CD4-positive, alpha-beta memory T cell (primary cell): Measurements from ENCODE around the gene MT1B. TPM values are rescaled to one million over a fixed set of nuclear protein-coding genes. Genes with fewer than 3 reads are reported as not detected.

Experiments used
- CTCF ChIA-PET: fragments of 350-600 bp; sonication (Branson Sonifier 250); formaldehyde crosslinking; loops from one replicate; lab custom pipeline; 2021; ENCODE audit warnings: inconsistent platforms; ENCODE audit not compliant: partially characterized antibody; lab: Charles Lee
- POLR2A ChIA-PET: fragments of 350-600 bp; sonication (Branson Sonifier 250); formaldehyde crosslinking; loops from one replicate; lab custom pipeline; 2021; ENCODE audit not compliant: partially characterized antibody; lab: Charles Lee
- DNase-seq, 5 donors: peaks; one replicate each; pipeline versions ENCODE4 v3.0.0 to v3.0.0-alpha.2; 2020 to 2022; ENCODE audit warnings: mixed read lengths in 1 of 5
- H3K27ac ChIP-seq: one replicate; pipeline ENCODE4 v1.7.0; 2013; ENCODE audit warnings: low read depth, low read length
- H3K27me3 ChIP-seq: 2 replicates; pipeline ENCODE4 v1.7.0; 2013; ENCODE audit warnings: mild to moderate bottlenecking, low read length, moderate library complexity; ENCODE audit not compliant: insufficient read depth
- H3K36me3 ChIP-seq: 2 replicates; pipeline ENCODE4 v1.7.0; 2013; ENCODE audit warnings: mild to moderate bottlenecking, low read length, moderate library complexity; ENCODE audit not compliant: insufficient read depth
- H3K4me1 ChIP-seq: 2 replicates; pipeline ENCODE4 v1.7.0; 2013; ENCODE audit warnings: mild to moderate bottlenecking, low read length, moderate library complexity; ENCODE audit not compliant: insufficient read depth
- H3K4me3 ChIP-seq, 2 donors: one replicate each; pipeline ENCODE4 v1.7.0; 2013; ENCODE audit warnings: low read length in 2 of 2, mild to moderate bottlenecking in 1 of 2
- H3K9me3 ChIP-seq, 2 donors: one replicate each; pipeline ENCODE4 v1.7.0; 2013; ENCODE audit warnings: low read length in 2 of 2, control low read depth in 1 of 2; ENCODE audit not compliant: control insufficient read depth in 1 of 2
- H3K27ac Mint-ChIP-seq, 7 donors: one replicate each; pipeline ENCODE4 v1.8.0; 2020 to 2021; ENCODE audit warnings: mixed read lengths in 7 of 7, mild to moderate bottlenecking in 6 of 7, inconsistent platforms in 3 of 7, moderate library complexity in 3 of 7
- H3K27me3 Mint-ChIP-seq, 2 donors: one replicate each; pipeline ENCODE4 v1.8.0; 2020 to 2021; ENCODE audit warnings: mixed read lengths in 2 of 2
- H3K36me3 Mint-ChIP-seq, 2 donors: one replicate each; pipeline ENCODE4 v1.8.0; 2020 to 2021; ENCODE audit warnings: mixed read lengths in 2 of 2, inconsistent platforms in 1 of 2, mild to moderate bottlenecking in 1 of 2
- H3K4me1 Mint-ChIP-seq, 4 donors: one replicate each; pipeline ENCODE4 v1.8.0; 2020 to 2021; ENCODE audit warnings: mixed read lengths in 4 of 4, mild to moderate bottlenecking in 1 of 4
- H3K4me3 Mint-ChIP-seq, 8 donors: one replicate each; pipeline ENCODE4 v1.8.0; 2020 to 2021; ENCODE audit warnings: mixed read lengths in 8 of 8, mild to moderate bottlenecking in 7 of 8, moderate library complexity in 6 of 8, inconsistent platforms in 3 of 8
- H3K9me3 Mint-ChIP-seq, 8 donors: one replicate each; pipeline ENCODE4 v1.8.0; 2020 to 2021; ENCODE audit warnings: mixed read lengths in 8 of 8, mild to moderate bottlenecking in 5 of 8, inconsistent platforms in 3 of 8, moderate library complexity in 1 of 8
- intact Hi-C: fragments of 100-400 bp; cut with micrococcal nuclease; formaldehyde crosslinking; loops from one replicate; pipeline ENCODE4 v1.15.1; 2023
- polyA plus RNA-seq, 2 donors: library from polyadenylated mRNA; unstranded; fragments of 300-500 nt; fragmentation: Illumina TruSeq; gene quantifications; one replicate each; pipeline ENCODE4 v1.2.3, GENCODE V29; 2021
- total RNA-seq, 2 experiments: library from RNA; stranded (reverse); gene quantifications; one replicate each; pipeline ENCODE4 v1.2.3, GENCODE V29; 2021

MT1B gene
- total and polyA plus RNA-seq, 4 experiments from 2014 or later: not detected

GRCh38 chr16:56701534-56701933, 49.8 kb downstream of the MT1B start:
- ChIA-PET CTCF (interaction anchor here (0.6 to 4.4 kb wide), 40 partner anchors 8 to 756 kb away, joined by 3 to 150 read pairs (median 6); partner anchors contain the start of genes BBS2, MT1E, MT1F and MT1X), POLR2A (interaction anchor here (0.6 to 2.9 kb wide), 9 partner anchors 19 to 235 kb away, joined by 3 to 22 read pairs (median 10); partner anchors contain the start of genes MT1X and MT2A)
- intact Hi-C loops: no loop called here
- peaks cover 7 to 8% (median 8%) of the 10 kb centered on the region in 4 donors for H3K4me1 Mint-ChIP-seq
- H3K27me3 ChIP-seq: no peaks in the 10 kb centered on the region
- H3K27ac Mint-ChIP-seq: peak overlapping the region in 5 of 7 donors; percentile 4 to 88 (median 50)
- no peaks in the 10 kb centered on the region for H3K36me3 Mint-ChIP-seq
- no peak for DNase-seq
- H3K4me3 Mint-ChIP-seq: no peak overlapping the region
- peaks cover 7% of the 10 kb centered on the region for H3K4me1 ChIP-seq
- no peak overlapping the region for H3K27ac ChIP-seq
- peaks cover 0 to 7% (median 2%) of the 10 kb centered on the region in 8 donors for H3K9me3 Mint-ChIP-seq
- H3K36me3 ChIP-seq: no peaks in the 10 kb centered on the region
- no peaks in the 10 kb centered on the region for H3K27me3 Mint-ChIP-seq
- H3K4me3 ChIP-seq: no peak overlapping the region
- H3K9me3 ChIP-seq: no peaks in the 10 kb centered on the region

Other genes starting within 250 kb of the MT1B start
- 10 to 100 TPM; 59.8 to 67.6 TPM for gene AMFR, start 226.3 kb upstream of the MT1B start, total RNA-seq
- gene AMFR, start 226.3 kb upstream of the MT1B start, polyA plus RNA-seq: 10 to 100 TPM; 45.7 to 61.0 TPM
- gene NUDT21, start 200.6 kb upstream of the MT1B start, total RNA-seq: 100 to 1,000 TPM; 109 to 110 TPM
- 10 to 100 TPM; 78.3 to 98.4 TPM for gene NUDT21, start 200.6 kb upstream of the MT1B start, polyA plus RNA-seq
- 10 to 100 TPM; 42.7 to 47.2 TPM for gene OGFOD1, start 200.3 kb upstream of the MT1B start, total RNA-seq
- gene OGFOD1, start 200.3 kb upstream of the MT1B start, polyA plus RNA-seq: 100 to 1,000 TPM; 115 to 151 TPM
- 10 to 100 TPM; 95.8 to 96.0 TPM for gene BBS2, start 131.9 kb upstream of the MT1B start, total RNA-seq
- 10 to 100 TPM; 36.6 to 39.2 TPM for gene BBS2, start 131.9 kb upstream of the MT1B start, polyA plus RNA-seq
- not detected for gene MT4, start 86.8 kb upstream of the MT1B start, total RNA-seq
- gene MT4, start 86.8 kb upstream of the MT1B start, polyA plus RNA-seq: not detected
- gene MT3, start 62.4 kb upstream of the MT1B start, total RNA-seq: not detected
- gene MT3, start 62.4 kb upstream of the MT1B start, polyA plus RNA-seq: 1 to 10 TPM in 1 of 2 donors, not detected in 1; 1.1 TPM
- gene MT2A, start 43.3 kb upstream of the MT1B start, total RNA-seq: 10 to 100 TPM; 15.8 to 17.7 TPM
- gene MT2A, start 43.3 kb upstream of the MT1B start, polyA plus RNA-seq: 100 to 1,000 TPM in 1 of 2 donors, 10 to 100 TPM in 1; 87.5 to 226 TPM
- not detected for gene MT1E, start 26.1 kb upstream of the MT1B start, total RNA-seq
- 10 to 100 TPM in 1 of 2 donors, 1 to 10 TPM in 1; 6.8 to 16.0 TPM for gene MT1E, start 26.1 kb upstream of the MT1B start, polyA plus RNA-seq
- not detected for gene MT1M, start 19.2 kb upstream of the MT1B start, total RNA-seq
- gene MT1M, start 19.2 kb upstream of the MT1B start, polyA plus RNA-seq: not detected
- not detected for gene MT1A, start 13.2 kb upstream of the MT1B start, total RNA-seq
- not detected for gene MT1A, start 13.2 kb upstream of the MT1B start, polyA plus RNA-seq
- 10 to 100 TPM in 1 of 2 experiments, 1 to 10 TPM in 1; 8.3 to 12.9 TPM for gene MT1F, start 6.1 kb downstream of the MT1B start, total RNA-seq
- gene MT1F, start 6.1 kb downstream of the MT1B start, polyA plus RNA-seq: 10 to 100 TPM; 12.0 to 28.9 TPM
- not detected for gene MT1G, start 16.2 kb downstream of the MT1B start, total RNA-seq
- 1 to 10 TPM in 1 of 2 donors, not detected in 1; 1.3 TPM for gene MT1G, start 16.2 kb downstream of the MT1B start, polyA plus RNA-seq
- gene MT1H, start 17.9 kb downstream of the MT1B start, total RNA-seq: under 1 TPM in 1 of 2 experiments, not detected in 1; 0.78 TPM
- not detected for gene MT1H, start 17.9 kb downstream of the MT1B start, polyA plus RNA-seq
- gene MT1X, start 30.6 kb downstream of the MT1B start, total RNA-seq: 10 to 100 TPM; 21.0 to 23.7 TPM
- gene MT1X, start 30.6 kb downstream of the MT1B start, polyA plus RNA-seq: 100 to 1,000 TPM in 1 of 2 donors, 10 to 100 TPM in 1; 76.0 to 146 TPM
- 10 to 100 TPM; 48.0 to 56.5 TPM for gene NUP93, start 78.2 kb downstream of the MT1B start, total RNA-seq
- gene NUP93, start 78.2 kb downstream of the MT1B start, polyA plus RNA-seq: 10 to 100 TPM; 63.1 to 73.2 TPM
- not detected for gene SLC12A3, start 213.3 kb downstream of the MT1B start, total RNA-seq
- gene SLC12A3, start 213.3 kb downstream of the MT1B start, polyA plus RNA-seq: not detected